ENCODE data around the gene TGIF2. TPM values are rescaled to one million over a fixed set of nuclear protein-coding genes. Genes with fewer than 3 reads are reported as not detected.

TGIF2 gene
- total RNA-seq, 1 experiment from 2014 or later = 58.4 TPM

DNA sequence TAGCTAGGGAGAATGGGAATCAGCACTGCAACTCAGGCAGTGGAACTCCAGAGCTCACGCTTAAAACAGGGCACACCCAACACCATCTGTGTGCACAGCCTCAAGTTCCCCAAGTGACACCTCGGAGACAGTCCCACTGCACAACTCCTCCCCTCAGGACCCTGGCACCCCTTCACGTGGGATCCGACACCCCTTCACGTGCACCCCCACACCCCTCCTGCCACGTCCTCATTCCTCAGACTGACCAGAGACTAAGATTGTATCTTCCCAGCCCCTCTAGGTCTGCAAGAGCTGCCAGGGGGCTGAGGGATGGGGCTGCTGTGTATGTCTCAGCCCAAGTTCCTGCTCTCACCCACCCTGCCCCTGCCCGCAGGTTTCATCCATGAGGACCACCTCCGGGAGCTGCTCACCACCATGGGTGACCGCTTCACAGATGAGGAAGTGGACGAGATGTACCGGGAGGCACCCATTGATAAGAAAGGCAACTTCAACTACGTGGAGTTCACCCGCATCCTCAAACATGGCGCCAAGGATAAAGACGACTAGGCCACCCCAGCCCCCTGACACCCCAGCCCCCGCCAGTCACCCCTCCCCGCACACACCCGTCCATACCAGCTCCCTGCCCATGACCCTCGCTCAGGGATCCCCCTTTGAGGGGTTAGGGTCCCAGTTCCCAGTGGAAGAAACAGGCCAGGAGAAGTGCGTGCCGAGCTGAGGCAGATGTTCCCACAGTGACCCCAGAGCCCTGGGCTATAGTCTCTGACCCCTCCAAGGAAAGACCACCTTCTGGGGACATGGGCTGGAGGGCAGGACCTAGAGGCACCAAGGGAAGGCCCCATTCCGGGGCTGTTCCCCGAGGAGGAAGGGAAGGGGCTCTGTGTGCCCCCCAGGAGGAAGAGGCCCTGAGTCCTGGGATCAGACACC is 24.4 kb upstream of the TGIF2 start:
- H3K4me3 Mint-ChIP-seq (ENCODE audit: unreplicated experiment) = no peak overlapping the region
- H3K27ac Mint-ChIP-seq (ENCODE audit: unreplicated experiment) = no peak overlapping the region
- peaks cover 2% of the 10 kb centered on the region for H3K27me3 Mint-ChIP-seq (ENCODE audit: insufficient read depth, unreplicated experiment)
- no peaks in the 10 kb centered on the region for H3K9me3 Mint-ChIP-seq (ENCODE audit: unreplicated experiment)
- Histone ChIP-seq H3K9me3 (no peaks in the 10 kb centered on the region), H3K36me3 (ENCODE audit: control insufficient read depth, insufficient read depth, low read length) (no peaks in the 10 kb centered on the region), H3K4me3 (ENCODE audit: low read depth, low read length) (no peak overlapping the region), H3K27me3 (replicated peaks; ENCODE audit: control insufficient read depth, insufficient read depth, low read length) (no peaks in the 10 kb centered on the region), H3K4me1 (no peaks in the 10 kb centered on the region)
- BruUV-seq (replicated peaks) = TSS peak; percentile 78
- peaks cover 59% of the 10 kb centered on the region for H3K36me3 Mint-ChIP-seq (ENCODE audit: insufficient read depth, unreplicated experiment)
- DNase-seq = no peak
- TF ChIP-seq, protein P1, sequence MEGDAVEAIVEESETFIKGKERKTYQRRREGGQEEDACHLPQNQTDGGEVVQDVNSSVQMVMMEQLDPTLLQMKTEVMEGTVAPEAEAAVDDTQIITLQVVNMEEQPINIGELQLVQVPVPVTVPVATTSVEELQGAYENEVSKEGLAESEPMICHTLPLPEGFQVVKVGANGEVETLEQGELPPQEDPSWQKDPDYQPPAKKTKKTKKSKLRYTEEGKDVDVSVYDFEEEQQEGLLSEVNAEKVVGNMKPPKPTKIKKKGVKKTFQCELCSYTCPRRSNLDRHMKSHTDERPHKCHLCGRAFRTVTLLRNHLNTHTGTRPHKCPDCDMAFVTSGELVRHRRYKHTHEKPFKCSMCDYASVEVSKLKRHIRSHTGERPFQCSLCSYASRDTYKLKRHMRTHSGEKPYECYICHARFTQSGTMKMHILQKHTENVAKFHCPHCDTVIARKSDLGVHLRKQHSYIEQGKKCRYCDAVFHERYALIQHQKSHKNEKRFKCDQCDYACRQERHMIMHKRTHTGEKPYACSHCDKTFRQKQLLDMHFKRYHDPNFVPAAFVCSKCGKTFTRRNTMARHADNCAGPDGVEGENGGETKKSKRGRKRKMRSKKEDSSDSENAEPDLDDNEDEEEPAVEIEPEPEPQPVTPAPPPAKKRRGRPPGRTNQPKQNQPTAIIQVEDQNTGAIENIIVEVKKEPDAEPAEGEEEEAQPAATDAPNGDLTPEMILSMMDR (IDR thresholded peaks at IDR 0.05; ENCODE audit: insufficient read depth in 1 of 2, low read depth in 1 of 2, low read length in 1 of 2, severe bottlenecking in 1 of 2, unreplicated experiment in 1 of 2) = no peak
- intact Hi-C loops (cut with micrococcal nuclease; ENCODE audit: unreplicated experiment) = no loop called here
- ChIA-PET POLR2A (interaction anchor here (0.6 kb wide), 1 partner anchor 13 kb away, joined by 9 read pairs; no protein-coding TSS in a partner anchor), CTCF (interaction anchor here (1.1 to 1.3 kb wide), 2 partner anchors 13 to 118 kb away, joined by 3 read pairs; no protein-coding TSS in a partner anchor)
- no peaks in the 10 kb centered on the region for H3K4me1 Mint-ChIP-seq (ENCODE audit: low read depth, unreplicated experiment)

DNA sequence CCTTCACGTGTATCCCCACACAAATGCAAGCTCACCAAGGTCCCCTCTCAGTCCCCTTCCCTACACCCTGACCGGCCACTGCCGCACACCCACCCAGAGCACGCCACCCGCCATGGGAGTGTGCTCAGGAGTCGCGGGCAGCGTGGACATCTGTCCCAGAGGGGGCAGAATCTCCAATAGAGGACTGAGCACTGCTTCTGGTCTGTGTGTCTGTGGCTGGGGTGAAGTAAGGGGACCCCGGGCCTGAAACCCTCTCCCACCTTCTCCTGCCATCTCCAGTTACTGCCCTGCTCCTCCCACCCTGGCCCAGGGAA is 23.8 kb upstream of the TGIF2 start:
- no peak overlapping the region for H3K4me3 Mint-ChIP-seq (ENCODE audit: unreplicated experiment)
- ChIA-PET CTCF (no interaction called here), POLR2A (no interaction called here)
- no peaks in the 10 kb centered on the region for H3K4me1 Mint-ChIP-seq (ENCODE audit: low read depth, unreplicated experiment)
- Histone ChIP-seq H3K27me3 (replicated peaks; ENCODE audit: control insufficient read depth, insufficient read depth, low read length) (no peaks in the 10 kb centered on the region), H3K9me3 (no peaks in the 10 kb centered on the region), H3K4me1 (no peaks in the 10 kb centered on the region), H3K36me3 (ENCODE audit: control insufficient read depth, insufficient read depth, low read length) (no peaks in the 10 kb centered on the region), H3K4me3 (ENCODE audit: low read depth, low read length) (no peak overlapping the region)
- TF ChIP-seq, protein P1 (IDR thresholded peaks at IDR 0.05; ENCODE audit: insufficient read depth in 1 of 2, low read depth in 1 of 2, low read length in 1 of 2, severe bottlenecking in 1 of 2, unreplicated experiment in 1 of 2) = no peak
- no peak for DNase-seq
- peak overlapping the region; percentile 27 for H3K27ac Mint-ChIP-seq (ENCODE audit: unreplicated experiment)
- intact Hi-C loops (cut with micrococcal nuclease; ENCODE audit: unreplicated experiment) = no loop called here
- peaks cover 55% of the 10 kb centered on the region for H3K36me3 Mint-ChIP-seq (ENCODE audit: insufficient read depth, unreplicated experiment)
- H3K9me3 Mint-ChIP-seq (ENCODE audit: unreplicated experiment) = no peaks in the 10 kb centered on the region
- BruUV-seq (replicated peaks) = no TSS peak
- peaks cover 2% of the 10 kb centered on the region for H3K27me3 Mint-ChIP-seq (ENCODE audit: insufficient read depth, unreplicated experiment)

DNA sequence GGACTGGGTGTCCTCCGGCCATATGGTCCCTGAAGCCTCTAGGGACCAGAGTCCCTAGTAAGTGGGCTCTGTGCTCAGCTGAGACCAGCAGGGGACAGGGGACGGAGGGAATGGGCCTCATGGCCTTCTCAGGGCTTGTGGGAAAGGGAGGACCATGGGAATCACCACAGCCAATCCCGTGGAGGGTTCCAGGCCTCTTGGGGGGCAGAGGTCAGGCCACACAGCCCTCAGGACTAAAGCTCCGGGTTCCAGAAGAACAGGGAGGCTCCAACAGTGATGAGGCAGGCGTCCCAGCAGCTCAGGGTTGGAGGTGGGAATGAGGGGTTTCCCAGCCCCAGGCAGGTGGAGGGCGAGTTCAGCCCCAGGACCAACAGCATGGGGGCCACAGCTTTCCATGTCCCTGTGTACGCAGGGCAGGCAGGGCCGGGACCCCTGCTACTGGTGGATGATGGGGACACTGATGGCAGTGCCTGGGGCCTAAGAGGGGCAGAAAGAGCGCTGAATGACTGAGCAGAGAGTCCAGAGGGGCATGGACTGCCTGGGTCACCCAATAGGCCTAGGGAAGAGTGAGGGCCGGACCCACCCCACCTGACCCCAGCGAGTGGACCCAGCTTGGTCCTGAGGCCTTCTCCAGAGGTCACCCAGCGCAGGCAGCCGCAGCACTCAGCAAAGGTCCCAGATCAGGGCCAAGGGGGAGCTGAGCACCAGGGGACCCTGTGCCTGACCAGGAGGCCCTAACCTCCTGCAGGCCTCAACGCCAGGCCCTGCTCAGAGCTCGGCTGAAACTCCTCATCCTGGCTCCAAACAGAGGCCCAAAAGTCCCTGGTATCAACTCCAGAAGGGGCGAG is 23.2 kb upstream of the TGIF2 start:
- no TSS peak for BruUV-seq (replicated peaks)
- no peak for DNase-seq
- Histone ChIP-seq H3K4me3 (ENCODE audit: low read depth, low read length) (no peak overlapping the region), H3K4me1 (no peaks in the 10 kb centered on the region), H3K9me3 (no peaks in the 10 kb centered on the region), H3K27me3 (replicated peaks; ENCODE audit: control insufficient read depth, insufficient read depth, low read length) (no peaks in the 10 kb centered on the region), H3K36me3 (ENCODE audit: control insufficient read depth, insufficient read depth, low read length) (no peaks in the 10 kb centered on the region)
- H3K27me3 Mint-ChIP-seq (ENCODE audit: insufficient read depth, unreplicated experiment) = peaks cover 2% of the 10 kb centered on the region
- ChIA-PET CTCF (interaction anchor here (0.6 to 1.0 kb wide), 2 partner anchors 48 to 275 kb away, joined by 3 to 4 read pairs; no protein-coding TSS in a partner anchor), POLR2A (no interaction called here)
- TF ChIP-seq, protein P1 (IDR thresholded peaks at IDR 0.05; ENCODE audit: insufficient read depth in 1 of 2, low read depth in 1 of 2, low read length in 1 of 2, severe bottlenecking in 1 of 2, unreplicated experiment in 1 of 2) = no peak
- peak overlapping the region; percentile 27 for H3K27ac Mint-ChIP-seq (ENCODE audit: unreplicated experiment)
- no peak overlapping the region for H3K4me3 Mint-ChIP-seq (ENCODE audit: unreplicated experiment)
- intact Hi-C loops (cut with micrococcal nuclease; ENCODE audit: unreplicated experiment) = no loop called here
- H3K9me3 Mint-ChIP-seq (ENCODE audit: unreplicated experiment) = no peaks in the 10 kb centered on the region
- H3K4me1 Mint-ChIP-seq (ENCODE audit: low read depth, unreplicated experiment) = no peaks in the 10 kb centered on the region
- H3K36me3 Mint-ChIP-seq (ENCODE audit: insufficient read depth, unreplicated experiment) = peaks cover 50% of the 10 kb centered on the region
